Uterus (tissue), 4 donors: Measurements from ENCODE around the gene MEF2B. TPM values are rescaled to one million over a fixed set of nuclear protein-coding genes. Genes with fewer than 3 reads are reported as not detected.
A peak's percentile ranks its signal among the peaks of the same experiment; 100 is the strongest.

Experiments
- DNase-seq, 2 donors: peaks; one replicate each; pipeline ENCODE4 v3.0.0-alpha.2; 2019 to 2020
- H3K27ac ChIP-seq, 2 donors: fragments of 200-600 bp; sonication (generic); 1 replicate in 1 of 2; 2 replicates in 1 of 2; pipeline ENCODE4 v1.5.1; 2016 to 2018
- H3K27me3 ChIP-seq, 2 donors: fragments of 200-600 bp; sonication (generic); one replicate each; pipeline ENCODE4 v1.5.1; 2018 to 2019; ENCODE audit warnings: control low read depth in 1 of 2
- H3K36me3 ChIP-seq, 2 donors: fragments of 200-600 bp; sonication (generic); one replicate each; pipeline ENCODE4 v1.5.1; 2019; ENCODE audit warnings: control low read depth in 1 of 2
- H3K4me1 ChIP-seq, 2 donors: fragments of 200-600 bp; sonication (generic); one replicate each; pipeline ENCODE4 v1.5.1; 2018 to 2019; ENCODE audit warnings: control low read depth in 1 of 2
- H3K4me3 ChIP-seq, 2 donors: fragments of 200-600 bp; sonication (generic); 1 replicate in 1 of 2; 2 replicates in 1 of 2; pipeline ENCODE4 v1.5.1; 2018 to 2019; ENCODE audit warnings: mild to moderate bottlenecking in 1 of 2
- H3K9me3 ChIP-seq, 2 donors: fragments of 200-600 bp; sonication (generic); one replicate each; pipeline ENCODE4 v1.5.1; 2019; ENCODE audit warnings: control low read depth in 1 of 2
- POLR2A ChIP-seq, 2 donors: fragments of 450-650 bp; IDR thresholded peaks; one replicate each; pipeline ENCODE4 v1.6.1; 2016; ENCODE audit warnings: antibody characterized with exemption in 2 of 2, mild to moderate bottlenecking in 1 of 2, moderate library complexity in 1 of 2
- intact Hi-C: fragments of 100-400 bp; cut with DNase I; formaldehyde crosslinking; loops from one replicate; pipeline ENCODE4 v1.15.1; 2023; ENCODE audit warnings: low total_unique reads
- total RNA-seq, 4 donors: library from RNA; depleted of rRNA in 3 of 4; stranded (reverse); fragments of >200 nt in 3 of 4; gene quantifications; one replicate each; pipeline versions ENCODE4 v1.1.0 to v1.2.4, GENCODE V29; 2014 to 2023
- TF ChIP-seq, protein P1 (sequence below), 4 experiments: fragments of 200-600 bp in 2 of 4; fragments of 450-650 bp in 2 of 4; sonication (generic) in 2 of 4; IDR thresholded peaks; one replicate each; pipeline ENCODE4 v1.5.1; 2016 to 2019; ENCODE audit warnings: antibody characterized with exemption in 4 of 4, mild to moderate bottlenecking in 2 of 4, moderate library complexity in 1 of 4
- donor health status: DM: yes; HTN: yes; CAD: no.

MEF2B gene
- total RNA-seq, 4 donors from 2014 or later: 0.55 to 2.0 TPM; not detected in 2

DNA sequence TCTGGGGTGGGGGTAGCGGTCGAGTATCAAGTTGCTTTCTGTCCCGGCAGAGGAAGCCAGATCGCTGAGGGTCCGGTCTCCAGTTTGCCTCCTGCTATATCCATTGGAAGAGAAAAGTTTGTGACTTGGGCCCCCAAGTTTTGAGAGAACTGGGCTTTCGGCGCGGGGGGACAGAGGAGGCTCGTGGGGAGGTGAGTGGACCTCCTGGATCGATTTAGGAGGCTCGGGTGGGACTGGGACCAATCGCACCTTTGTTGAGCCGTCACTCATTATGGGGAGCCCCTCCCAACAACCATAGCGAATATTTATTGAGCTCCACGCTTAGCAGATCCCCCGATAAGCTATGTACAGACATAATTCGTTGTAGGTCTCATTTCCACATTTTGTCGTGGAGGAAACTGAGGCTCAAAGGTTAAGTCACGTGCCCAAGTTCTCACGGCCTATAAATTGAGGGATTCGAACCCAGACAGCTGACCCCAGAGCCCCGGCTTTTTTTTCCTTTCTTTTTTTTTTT, 22.9 kb upstream of the MEF2B start:
- Histone ChIP-seq H3K27ac (peak overlapping the region; percentile 99 to 100), H3K4me1 (peaks cover 0 to 25% of the 10 kb centered on the region in 2 donors)
- intact Hi-C loops: no loop called here

DNA sequence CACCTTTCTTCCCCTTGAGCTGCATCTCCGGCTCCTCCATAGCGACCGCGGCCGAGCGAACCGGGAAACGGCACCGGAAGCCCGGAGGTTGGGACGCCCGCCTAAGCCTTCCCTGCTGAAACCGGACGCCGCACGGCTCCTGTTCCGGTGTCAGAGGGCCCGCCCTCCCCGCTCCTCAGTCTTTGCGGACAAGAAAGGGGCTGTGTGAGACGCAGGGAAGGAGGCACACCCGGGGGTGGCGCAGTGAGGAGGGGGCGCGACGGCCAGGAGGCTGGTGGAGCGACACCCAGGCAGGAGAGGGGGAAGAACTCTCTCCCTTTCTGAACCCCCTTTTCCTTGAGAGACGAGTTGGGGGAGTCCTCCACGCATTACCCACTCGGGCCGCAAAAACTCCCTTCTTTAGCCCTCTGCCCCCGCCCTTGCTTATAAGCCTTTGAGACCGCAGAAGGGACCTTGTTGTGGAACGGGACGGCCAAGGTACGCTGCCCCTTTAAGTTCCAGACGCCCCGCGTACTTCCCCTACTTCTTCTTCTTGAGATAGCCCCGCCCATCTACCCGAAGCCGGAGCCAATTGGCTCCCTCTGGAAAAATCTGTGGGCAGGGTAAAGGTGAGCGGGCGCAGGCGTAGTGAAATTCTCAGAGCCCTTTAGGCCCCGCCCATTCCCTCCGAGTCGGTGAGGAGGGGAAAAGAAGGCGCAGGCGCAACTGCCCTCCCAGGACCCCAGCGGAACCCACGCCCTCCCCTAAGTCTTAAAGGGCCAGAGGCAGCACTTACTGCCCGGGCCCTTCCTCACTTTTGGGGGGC, 22.2 kb upstream of the MEF2B start, which contains the start of the genes BORCS8 and RFXANK:
TSS of gene BORCS8 (minus strand) at position 75 of the 805 bp plus-strand sequence. CDS start at position 40, 35 bp downstream.
TSS of gene RFXANK (plus strand) at position 181 of the 805 bp plus-strand sequence. CDS start 1,689 bp downstream, outside the sequence.
- H3K4me3 ChIP-seq: peak within 1 kb of the TSS; percentile 89 to 99
- peak within 1 kb of the TSS; percentile 99 to 100 for H3K27ac ChIP-seq
- H3K27me3 ChIP-seq: no peaks in the 10 kb centered on the region
- intact Hi-C loops: no loop called here
- peaks cover 0 to 25% of the 10 kb centered on the region in 2 donors for H3K4me1 ChIP-seq
- DNase-seq: peak; percentile 99 to 100
- no peaks in the 10 kb centered on the region for H3K9me3 ChIP-seq
- no peaks in the 10 kb centered on the region for H3K36me3 ChIP-seq
- TF ChIP-seq, protein P1, sequence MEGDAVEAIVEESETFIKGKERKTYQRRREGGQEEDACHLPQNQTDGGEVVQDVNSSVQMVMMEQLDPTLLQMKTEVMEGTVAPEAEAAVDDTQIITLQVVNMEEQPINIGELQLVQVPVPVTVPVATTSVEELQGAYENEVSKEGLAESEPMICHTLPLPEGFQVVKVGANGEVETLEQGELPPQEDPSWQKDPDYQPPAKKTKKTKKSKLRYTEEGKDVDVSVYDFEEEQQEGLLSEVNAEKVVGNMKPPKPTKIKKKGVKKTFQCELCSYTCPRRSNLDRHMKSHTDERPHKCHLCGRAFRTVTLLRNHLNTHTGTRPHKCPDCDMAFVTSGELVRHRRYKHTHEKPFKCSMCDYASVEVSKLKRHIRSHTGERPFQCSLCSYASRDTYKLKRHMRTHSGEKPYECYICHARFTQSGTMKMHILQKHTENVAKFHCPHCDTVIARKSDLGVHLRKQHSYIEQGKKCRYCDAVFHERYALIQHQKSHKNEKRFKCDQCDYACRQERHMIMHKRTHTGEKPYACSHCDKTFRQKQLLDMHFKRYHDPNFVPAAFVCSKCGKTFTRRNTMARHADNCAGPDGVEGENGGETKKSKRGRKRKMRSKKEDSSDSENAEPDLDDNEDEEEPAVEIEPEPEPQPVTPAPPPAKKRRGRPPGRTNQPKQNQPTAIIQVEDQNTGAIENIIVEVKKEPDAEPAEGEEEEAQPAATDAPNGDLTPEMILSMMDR (IDR thresholded peaks at IDR 0.05): peak in 2 of 4 experiments; percentile 17 to 19
- TF ChIP-seq POLR2A (IDR thresholded peaks at IDR 0.05): peak; percentile 54 to 79

More for the DNA sequence above, 22.9 kb upstream of the MEF2B start:
- no peaks in the 10 kb centered on the region for H3K36me3 ChIP-seq
- no peaks in the 10 kb centered on the region for H3K9me3 ChIP-seq
- peak overlapping the region; percentile 89 to 99 for H3K4me3 ChIP-seq
- no peaks in the 10 kb centered on the region for H3K27me3 ChIP-seq
- TF ChIP-seq, protein P1 (IDR thresholded peaks at IDR 0.05): no peak
- TF ChIP-seq POLR2A (IDR thresholded peaks at IDR 0.05): no peak
- no peak for DNase-seq

DNA sequence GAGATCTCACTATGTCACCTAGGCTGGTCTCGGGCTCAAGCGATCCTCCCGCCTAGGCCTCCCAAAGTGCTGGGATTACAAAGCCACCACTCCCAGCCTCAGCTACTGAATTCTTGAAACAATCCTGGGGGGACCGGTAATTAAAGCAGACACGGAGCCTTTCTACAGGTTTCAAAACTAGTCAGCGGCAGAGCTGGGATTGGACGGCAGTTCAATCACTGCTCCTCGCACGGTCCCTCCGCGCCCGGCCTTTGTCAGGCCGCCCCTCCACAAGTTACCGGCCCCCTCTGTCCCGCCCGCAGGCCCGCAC, 21.7 kb upstream of the MEF2B start:
- TF ChIP-seq, protein P1 (IDR thresholded peaks at IDR 0.05): no peak
- TF ChIP-seq POLR2A (IDR thresholded peaks at IDR 0.05): no peak
- Histone ChIP-seq H3K27me3 (no peaks in the 10 kb centered on the region), H3K36me3 (no peaks in the 10 kb centered on the region), H3K9me3 (no peaks in the 10 kb centered on the region), H3K4me1 (peaks cover 0 to 25% of the 10 kb centered on the region in 2 donors), H3K4me3 (peak overlapping the region; percentile 89 to 99), H3K27ac (peak overlapping the region; percentile 99 to 100)
- intact Hi-C loops: no loop called here
- DNase-seq: no peak

DNA sequence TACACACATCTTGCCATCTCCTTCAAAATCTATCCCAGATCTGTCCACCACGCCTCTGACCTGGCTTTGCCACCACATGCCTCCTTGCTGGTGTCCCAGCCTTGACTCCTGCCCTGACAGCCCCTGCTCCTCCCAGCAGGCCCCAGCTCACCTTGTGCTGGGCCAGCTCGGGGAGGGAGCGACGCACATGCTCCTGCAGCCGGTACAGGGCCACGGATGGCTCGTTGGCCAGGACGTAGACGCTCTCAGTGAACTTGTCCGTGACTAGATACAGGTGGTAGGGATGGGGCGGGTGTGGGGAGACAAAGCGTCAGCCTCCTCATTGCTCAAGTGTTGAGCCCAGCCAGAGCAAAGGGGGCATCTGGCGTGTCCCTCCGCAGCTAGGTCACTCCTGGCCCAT, 16.7 kb upstream of the MEF2B start:
- Histone ChIP-seq H3K4me3 (no peak overlapping the region), H3K9me3 (no peaks in the 10 kb centered on the region), H3K4me1 (peaks cover 0 to 18% of the 10 kb centered on the region in 2 donors), H3K27me3 (no peaks in the 10 kb centered on the region), H3K36me3 (no peaks in the 10 kb centered on the region), H3K27ac (no peak overlapping the region)
- intact Hi-C loops: no loop called here
- no peak for TF ChIP-seq POLR2A (IDR thresholded peaks at IDR 0.05)
- TF ChIP-seq, protein P1 (IDR thresholded peaks at IDR 0.05): no peak
- no peak for DNase-seq
